Measurements from ENCODE around the gene GPC3. TPM values are rescaled to one million over a fixed set of nuclear protein-coding genes. Genes with fewer than 3 reads are reported as not detected.

GPC3 gene
- total RNA-seq, 6 donors from 2014 or later: 9.4 to 111 (median 57.6) TPM

DNA sequence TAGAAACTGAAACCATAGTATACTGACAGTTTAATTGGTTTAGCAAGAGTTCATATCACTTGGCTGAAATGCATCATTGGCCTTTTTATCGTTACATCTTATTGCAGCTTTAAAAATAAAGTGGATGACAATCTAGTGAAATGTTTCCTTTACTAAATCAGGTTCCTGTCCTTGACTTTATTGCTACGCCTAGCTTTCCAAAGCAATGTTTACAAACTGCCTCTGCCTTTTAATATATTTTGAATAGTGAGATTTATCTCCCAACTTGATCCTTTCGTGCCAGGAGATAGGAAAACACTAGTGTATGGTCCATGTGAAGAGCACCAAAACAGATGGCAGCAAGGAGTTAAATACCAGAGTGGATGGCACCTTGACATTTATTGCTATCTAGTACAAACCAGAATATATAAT lies 67.0 kb downstream of the GPC3 start:
- TF ChIP-seq EP300 (IDR thresholded peaks at IDR 0.05) (no peak), POLR2A (IDR thresholded peaks at IDR 0.05) (no peak)
- no peak overlapping the region for H3K27ac ChIP-seq
- DNase-seq (no peak), ATAC-seq (ENCODE audit: low FRiP score in 2 of 2) (no peak)
- no peaks in the 10 kb centered on the region for H3K9me3 ChIP-seq
- no peaks in the 10 kb centered on the region for H3K27me3 ChIP-seq
- H3K4me1 ChIP-seq: no peaks in the 10 kb centered on the region
- WGBS, 2 donors: 63 to 66% methylated on average over 3 of the region's 3 CpGs
- H3K36me3 ChIP-seq: no peaks in the 10 kb centered on the region
- no peak overlapping the region for H3K4me3 ChIP-seq

DNA sequence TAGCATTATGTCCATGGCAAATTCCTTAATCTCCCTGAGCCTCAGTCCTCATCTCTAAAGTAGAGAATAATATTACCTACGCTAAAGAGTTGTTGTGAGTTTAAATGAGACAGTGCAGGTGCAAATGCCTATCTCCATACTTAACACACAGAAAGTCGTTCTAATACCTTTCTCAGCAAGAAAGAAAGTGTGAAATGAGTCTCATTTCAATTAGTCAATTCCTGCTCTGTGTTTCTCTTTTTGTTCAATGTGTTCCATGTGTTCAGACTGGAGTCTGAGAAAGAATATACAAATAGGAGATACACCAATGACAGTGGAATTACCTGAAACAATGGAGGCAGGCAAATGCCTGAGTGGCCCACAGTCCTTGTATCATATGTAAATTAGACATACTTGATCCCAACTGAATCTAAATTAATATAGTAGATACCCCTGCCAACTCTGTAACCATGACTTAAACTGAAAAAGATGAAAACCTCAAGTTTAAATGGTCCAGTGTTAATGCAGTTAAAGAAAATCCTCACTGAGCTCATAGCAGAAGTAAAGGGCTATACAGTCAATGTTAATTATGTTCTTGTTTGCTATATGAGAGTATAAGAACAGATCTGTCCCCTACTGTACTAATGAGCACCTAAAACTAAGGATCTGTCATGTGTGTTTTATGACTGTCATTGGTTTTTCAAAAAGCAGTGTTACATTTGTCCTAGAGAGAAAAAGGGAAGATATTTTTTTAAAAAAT lies 68.2 kb downstream of the GPC3 start:
- TF ChIP-seq EP300 (IDR thresholded peaks at IDR 0.05) (no peak), POLR2AphosphoS5 (IDR thresholded peaks at IDR 0.05) (no peak), POLR2A (IDR thresholded peaks at IDR 0.05) (no peak)
- TF ChIP-seq, protein P1, sequence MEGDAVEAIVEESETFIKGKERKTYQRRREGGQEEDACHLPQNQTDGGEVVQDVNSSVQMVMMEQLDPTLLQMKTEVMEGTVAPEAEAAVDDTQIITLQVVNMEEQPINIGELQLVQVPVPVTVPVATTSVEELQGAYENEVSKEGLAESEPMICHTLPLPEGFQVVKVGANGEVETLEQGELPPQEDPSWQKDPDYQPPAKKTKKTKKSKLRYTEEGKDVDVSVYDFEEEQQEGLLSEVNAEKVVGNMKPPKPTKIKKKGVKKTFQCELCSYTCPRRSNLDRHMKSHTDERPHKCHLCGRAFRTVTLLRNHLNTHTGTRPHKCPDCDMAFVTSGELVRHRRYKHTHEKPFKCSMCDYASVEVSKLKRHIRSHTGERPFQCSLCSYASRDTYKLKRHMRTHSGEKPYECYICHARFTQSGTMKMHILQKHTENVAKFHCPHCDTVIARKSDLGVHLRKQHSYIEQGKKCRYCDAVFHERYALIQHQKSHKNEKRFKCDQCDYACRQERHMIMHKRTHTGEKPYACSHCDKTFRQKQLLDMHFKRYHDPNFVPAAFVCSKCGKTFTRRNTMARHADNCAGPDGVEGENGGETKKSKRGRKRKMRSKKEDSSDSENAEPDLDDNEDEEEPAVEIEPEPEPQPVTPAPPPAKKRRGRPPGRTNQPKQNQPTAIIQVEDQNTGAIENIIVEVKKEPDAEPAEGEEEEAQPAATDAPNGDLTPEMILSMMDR (IDR thresholded peaks at IDR 0.05): no peak
- H3K27ac ChIP-seq: no peak overlapping the region
- H3K4me3 ChIP-seq: no peak overlapping the region
- ATAC-seq (ENCODE audit: low FRiP score in 2 of 2): no peak
- no peaks in the 10 kb centered on the region for H3K9me3 ChIP-seq
- H3K36me3 ChIP-seq: no peaks in the 10 kb centered on the region
- H3K4me1 ChIP-seq: no peaks in the 10 kb centered on the region
- WGBS, 2 donors: 54 to 93% methylated on average over 2 of the region's 2 CpGs
- no peaks in the 10 kb centered on the region for H3K27me3 ChIP-seq
- no peak for DNase-seq

DNA sequence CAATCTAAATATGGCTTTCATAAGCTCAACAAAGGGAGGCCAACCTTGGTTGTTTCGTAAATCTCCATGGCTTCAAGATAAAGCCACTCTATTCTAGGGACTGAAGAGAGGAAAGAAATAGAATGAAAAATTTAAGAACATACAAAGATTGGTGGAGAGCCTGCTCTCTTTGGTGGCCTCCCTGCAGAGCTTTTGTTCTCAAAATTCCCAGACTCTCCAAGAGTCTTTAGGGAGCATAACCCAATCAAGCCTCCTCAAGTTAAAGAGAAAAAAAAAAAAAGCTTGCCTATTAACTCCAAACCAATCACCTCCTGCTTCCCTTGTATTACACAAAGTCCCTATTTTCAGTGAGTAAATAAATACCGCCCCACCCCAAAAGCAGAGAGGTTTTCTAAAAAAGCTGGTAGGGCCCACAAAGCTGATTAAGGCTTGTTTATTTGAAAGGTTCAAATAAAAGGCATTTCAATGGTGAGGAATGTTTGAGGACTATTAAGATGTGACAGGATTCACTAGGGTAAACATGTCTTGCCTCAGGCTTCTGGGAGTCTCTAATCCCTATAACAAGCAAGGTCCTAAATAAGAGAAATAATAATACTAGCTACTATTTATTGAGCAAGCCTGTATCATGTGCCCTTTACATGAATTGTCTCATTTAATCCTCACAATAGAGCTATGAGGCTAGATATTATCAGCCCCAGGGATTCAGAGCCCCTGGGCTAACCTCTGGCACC lies 71.6 kb downstream of the GPC3 start:
- no peak for ATAC-seq (ENCODE audit: low FRiP score in 2 of 2)
- 58 to 64% methylated on average over 2 of the region's 2 CpGs for WGBS, 2 donors

DNA sequence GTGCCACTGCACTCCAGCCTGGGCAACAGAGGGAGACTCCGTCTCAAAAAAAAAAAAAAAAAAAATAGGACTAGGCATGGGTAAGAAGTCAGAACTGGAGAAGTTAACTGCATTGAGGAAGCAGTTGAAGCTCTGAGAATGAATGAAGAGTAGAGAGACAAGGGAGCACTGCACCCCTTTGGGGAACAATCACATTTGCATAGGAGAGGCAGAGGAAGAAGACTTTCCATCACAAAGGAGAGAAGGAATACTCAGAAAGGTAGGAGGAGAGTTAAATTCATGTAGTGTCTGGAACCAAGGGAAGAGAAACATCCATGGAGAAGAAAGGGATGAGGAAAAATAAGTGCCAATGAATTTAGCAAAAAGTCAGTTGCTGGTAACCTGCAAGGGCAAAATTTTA lies 72.4 kb downstream of the GPC3 start:
- no peak for TF ChIP-seq POLR2A (IDR thresholded peaks at IDR 0.05)
- TF ChIP-seq, protein P1 (IDR thresholded peaks at IDR 0.05): no peak
- no peak for TF ChIP-seq EP300 (IDR thresholded peaks at IDR 0.05)
- no peak for TF ChIP-seq POLR2AphosphoS5 (IDR thresholded peaks at IDR 0.05)
- Histone ChIP-seq H3K27ac (no peak overlapping the region), H3K4me3 (no peak overlapping the region), H3K9me3 (no peaks in the 10 kb centered on the region), H3K36me3 (no peaks in the 10 kb centered on the region), H3K27me3 (no peaks in the 10 kb centered on the region), H3K4me1 (no peaks in the 10 kb centered on the region)
- ATAC-seq (ENCODE audit: low FRiP score in 2 of 2) (no peak), DNase-seq (no peak)
- 80 to 88% methylated on average over 1 of the region's 1 CpG for WGBS, 2 donors

More for the DNA sequence above, 71.6 kb downstream of the GPC3 start:
- Histone ChIP-seq H3K27me3 (no peaks in the 10 kb centered on the region), H3K4me1 (no peaks in the 10 kb centered on the region), H3K4me3 (no peak overlapping the region), H3K9me3 (no peaks in the 10 kb centered on the region), H3K27ac (no peak overlapping the region), H3K36me3 (no peaks in the 10 kb centered on the region)
- no peak for DNase-seq
- TF ChIP-seq, protein P1 (IDR thresholded peaks at IDR 0.05): no peak
- TF ChIP-seq EP300 (IDR thresholded peaks at IDR 0.05) (no peak), POLR2AphosphoS5 (IDR thresholded peaks at IDR 0.05) (no peak), POLR2A (IDR thresholded peaks at IDR 0.05) (no peak)

DNA sequence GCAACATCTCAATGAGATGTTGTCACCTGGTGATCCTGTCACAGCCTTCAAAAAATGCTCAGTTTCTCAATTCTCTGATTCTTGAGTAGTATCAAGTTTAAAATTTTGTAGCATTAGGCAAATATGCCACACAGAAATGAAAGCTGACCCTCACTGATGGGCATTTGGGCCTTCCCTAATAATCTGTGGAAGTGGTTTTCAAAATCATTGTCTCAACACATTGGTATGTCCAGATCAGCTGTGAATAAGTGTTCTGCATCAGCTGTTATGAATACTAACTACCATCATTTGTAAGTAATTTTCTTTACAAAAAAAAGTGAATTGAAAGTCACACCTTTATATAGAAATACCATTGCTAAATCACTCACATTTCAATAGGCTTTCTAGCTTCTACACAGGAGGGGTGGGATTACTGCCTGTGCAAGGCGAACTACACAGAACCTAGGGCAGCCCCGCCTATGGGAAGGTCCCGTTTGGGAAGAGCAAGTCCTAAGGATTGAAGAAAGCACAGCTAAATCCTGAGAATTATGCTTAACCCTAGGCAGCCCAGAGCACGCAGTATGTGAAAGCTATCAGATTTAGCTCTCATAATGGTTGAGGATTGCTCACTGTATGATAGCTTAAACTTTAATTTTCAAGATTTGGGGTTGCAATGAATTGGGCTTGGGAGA lies 73.4 kb downstream of the GPC3 start:
- WGBS, 2 donors: 68 to 71% methylated on average over 4 of the region's 4 CpGs
- ATAC-seq (ENCODE audit: low FRiP score in 2 of 2): no peak
- no peak overlapping the region for H3K27ac ChIP-seq

More for the DNA sequence above, 73.4 kb downstream of the GPC3 start:
- H3K27me3 ChIP-seq: no peaks in the 10 kb centered on the region
- H3K36me3 ChIP-seq: no peaks in the 10 kb centered on the region
- H3K4me3 ChIP-seq: no peak overlapping the region
- no peak for TF ChIP-seq POLR2A (IDR thresholded peaks at IDR 0.05)
- TF ChIP-seq, protein P1 (IDR thresholded peaks at IDR 0.05): no peak
- no peak for TF ChIP-seq EP300 (IDR thresholded peaks at IDR 0.05)
- no peak for TF ChIP-seq POLR2AphosphoS5 (IDR thresholded peaks at IDR 0.05)
- no peaks in the 10 kb centered on the region for H3K9me3 ChIP-seq
- no peak for DNase-seq
- no peaks in the 10 kb centered on the region for H3K4me1 ChIP-seq
